Ovary (tissue), 3 donors: Measurements from ENCODE around the gene NOTCH2NLA.
"Not testable (repeated sequence)": the region's sequence is repeated elsewhere in the genome, so short reads cannot be mapped to it uniquely, and the experiment has no call there.

Source experiments
- EP300 ChIP-seq: sonication (generic); formaldehyde crosslinking; IDR thresholded peaks from one replicate; pipeline ENCODE4 v1.6.1; 2017; ENCODE audit warnings: antibody characterized with exemption
- POLR2A ChIP-seq: fragments of 450-650 bp; IDR thresholded peaks from one replicate; pipeline ENCODE4 v1.6.1; 2017; ENCODE audit warnings: antibody characterized with exemption, mild to moderate bottlenecking, moderate library complexity
- TF ChIP-seq, protein P1 (sequence below), 3 donors: fragments of 450-650 bp in 2 of 3; fragments of 200-600 bp in 1 of 3; IDR thresholded peaks; one replicate each; pipeline versions ENCODE4 v1.5.1 to v1.8.0; 2016 to 2022; ENCODE audit warnings: antibody characterized with exemption in 3 of 3, mild to moderate bottlenecking in 1 of 3
- donor health status: DM: no; HTN: no; CAD: no.

DNA sequence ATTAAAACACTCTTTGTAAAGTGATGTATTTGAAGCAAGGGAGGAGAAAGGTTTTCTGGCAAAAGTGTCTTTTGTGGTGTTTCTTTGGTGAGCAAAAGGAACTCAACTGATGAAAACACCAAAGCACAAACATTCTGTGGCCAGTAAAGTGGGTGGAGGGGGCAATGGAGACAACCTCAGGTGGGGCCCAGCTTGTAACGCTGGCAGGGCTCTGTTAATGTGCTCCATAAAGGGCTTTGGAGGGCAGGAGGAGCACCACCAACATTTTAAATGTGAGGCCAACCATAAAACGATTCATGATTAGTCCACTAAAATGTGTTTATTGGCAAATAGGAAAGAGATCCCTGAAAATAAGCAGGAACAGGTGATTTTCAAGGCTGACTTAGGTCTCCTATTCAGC is 7.8 kb upstream of the NOTCH2NLA start:
- not testable (repeated sequence) for TF ChIP-seq POLR2A, EP300
- TF ChIP-seq, protein P1, sequence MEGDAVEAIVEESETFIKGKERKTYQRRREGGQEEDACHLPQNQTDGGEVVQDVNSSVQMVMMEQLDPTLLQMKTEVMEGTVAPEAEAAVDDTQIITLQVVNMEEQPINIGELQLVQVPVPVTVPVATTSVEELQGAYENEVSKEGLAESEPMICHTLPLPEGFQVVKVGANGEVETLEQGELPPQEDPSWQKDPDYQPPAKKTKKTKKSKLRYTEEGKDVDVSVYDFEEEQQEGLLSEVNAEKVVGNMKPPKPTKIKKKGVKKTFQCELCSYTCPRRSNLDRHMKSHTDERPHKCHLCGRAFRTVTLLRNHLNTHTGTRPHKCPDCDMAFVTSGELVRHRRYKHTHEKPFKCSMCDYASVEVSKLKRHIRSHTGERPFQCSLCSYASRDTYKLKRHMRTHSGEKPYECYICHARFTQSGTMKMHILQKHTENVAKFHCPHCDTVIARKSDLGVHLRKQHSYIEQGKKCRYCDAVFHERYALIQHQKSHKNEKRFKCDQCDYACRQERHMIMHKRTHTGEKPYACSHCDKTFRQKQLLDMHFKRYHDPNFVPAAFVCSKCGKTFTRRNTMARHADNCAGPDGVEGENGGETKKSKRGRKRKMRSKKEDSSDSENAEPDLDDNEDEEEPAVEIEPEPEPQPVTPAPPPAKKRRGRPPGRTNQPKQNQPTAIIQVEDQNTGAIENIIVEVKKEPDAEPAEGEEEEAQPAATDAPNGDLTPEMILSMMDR (IDR thresholded peaks at IDR 0.05) = not testable (repeated sequence)
